Gastroesophageal sphincter (tissue), 4 donors: ENCODE results near the gene TXNDC11. TPM values are rescaled to one million over a fixed set of nuclear protein-coding genes. Genes with fewer than 3 reads are reported as not detected.

Source experiments
- ATAC-seq: fragments of 150-250 bp; one replicate; pipeline ENCODE4 v1.9.1; 2016; ENCODE audit warnings: mild to moderate bottlenecking, moderate library complexity
- H3K27ac ChIP-seq, 4 donors: fragments of 200-600 bp; sonication (generic) in 3 of 4; 1 replicate in 3 of 4; 2 replicates in 1 of 4; pipeline ENCODE4 v1.5.1; 2016 to 2019
- H3K27me3 ChIP-seq: fragments of 200-600 bp; sonication (generic); one replicate; pipeline ENCODE4 v1.5.1; 2019
- H3K36me3 ChIP-seq, 2 donors: fragments of 200-600 bp; sonication (generic); one replicate each; pipeline ENCODE4 v1.5.1; 2019; ENCODE audit warnings: control low read depth in 1 of 2
- H3K4me1 ChIP-seq, 3 donors: fragments of 200-600 bp; sonication (generic); 1 replicate in 2 of 3; 2 replicates in 1 of 3; pipeline ENCODE4 v1.5.1; 2016 to 2019; ENCODE audit warnings: control low read depth in 2 of 3
- H3K4me3 ChIP-seq, 2 donors: fragments of 200-600 bp; sonication (generic); one replicate each; pipeline ENCODE4 v1.5.1; 2019; ENCODE audit warnings: mild to moderate bottlenecking in 1 of 2, moderate library complexity in 1 of 2
- H3K9me3 ChIP-seq, 3 donors: fragments of 200-600 bp; sonication (generic); one replicate each; pipeline ENCODE4 v1.5.1; 2017 to 2019; ENCODE audit warnings: control low read depth in 2 of 3
- EP300 ChIP-seq: sonication (generic); formaldehyde crosslinking; IDR thresholded peaks from one replicate; pipeline ENCODE4 v1.6.1; 2017; ENCODE audit warnings: antibody characterized with exemption, mild to moderate bottlenecking
- POLR2A ChIP-seq, 2 donors: fragments of 450-650 bp; IDR thresholded peaks; one replicate each; pipeline ENCODE4 v1.6.1; 2017; ENCODE audit warnings: antibody characterized with exemption in 2 of 2, mild to moderate bottlenecking in 2 of 2, moderate library complexity in 1 of 2
- POLR2AphosphoS5 ChIP-seq: sonication (generic); formaldehyde crosslinking; IDR thresholded peaks from one replicate; pipeline ENCODE4 v1.6.1; 2017; ENCODE audit warnings: antibody characterized with exemption
- WGBS, 2 donors: methylation state at CpG; one replicate each; pipeline ENCODE4 v1.1.5; 2018; ENCODE audit warnings: low coverage in 1 of 2; 5-methylcytosine and 5-hydroxymethylcytosine counted together
- total RNA-seq, 4 donors: library from RNA; depleted of rRNA; stranded (reverse); fragments of >200 nt; gene quantifications; one replicate each; pipeline ENCODE4 v1.1.0, GENCODE V29; 2016
- TF ChIP-seq, protein P1 (sequence below), 4 experiments: fragments of 200-600 bp in 2 of 4; fragments of 450-650 bp in 2 of 4; sonication (generic) in 1 of 4; IDR thresholded peaks; one replicate each; pipeline ENCODE4 v1.5.1; 2017 to 2019; ENCODE audit warnings: antibody characterized with exemption in 4 of 4, mild to moderate bottlenecking in 2 of 4, moderate library complexity in 2 of 4

Gene TXNDC11
- total RNA-seq, 4 donors from 2014 or later: 30.2 to 53.5 (median 46.4) TPM

DNA sequence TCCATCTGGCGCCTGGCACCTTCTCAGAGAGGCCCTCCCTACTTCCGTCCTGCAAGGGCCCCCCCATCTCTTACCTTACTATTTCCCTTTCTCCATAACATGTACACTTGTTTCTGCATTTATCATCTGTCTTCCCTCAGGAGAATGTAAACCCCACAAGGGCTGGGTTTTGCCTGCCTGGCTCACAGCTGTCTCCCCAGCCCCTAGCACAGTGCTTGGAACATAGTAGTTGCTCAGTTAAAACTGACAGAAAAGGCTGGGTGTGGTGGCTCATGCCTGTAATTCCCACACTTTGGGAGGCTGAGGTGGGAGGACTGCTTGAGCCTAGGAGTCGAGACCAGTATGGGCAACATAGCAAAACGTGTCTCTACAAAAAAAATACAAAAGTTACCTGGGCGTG, 80.1 kb downstream of the TXNDC11 start:
- no peak overlapping the region for H3K4me3 ChIP-seq
- no peak for ATAC-seq

DNA sequence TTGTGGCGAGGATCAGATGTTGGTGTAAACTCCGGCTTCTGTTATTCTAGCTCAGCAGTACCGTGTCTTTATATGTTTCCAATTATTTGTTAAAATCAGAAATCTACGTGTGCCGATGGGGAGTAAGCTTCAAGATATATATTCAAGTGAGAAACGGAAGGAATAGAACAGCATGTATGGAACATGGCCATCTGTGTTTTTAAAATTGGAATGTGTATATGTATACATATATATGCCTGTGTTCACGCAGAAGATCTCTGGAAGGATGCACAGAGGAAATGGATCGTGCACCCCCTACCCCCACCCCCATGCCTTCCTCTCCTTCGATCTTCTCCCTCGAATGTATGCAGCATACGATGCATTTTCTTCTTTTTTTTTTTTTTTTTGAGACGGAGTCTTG, 82.1 kb downstream of the TXNDC11 start:
- no peak overlapping the region for H3K4me3 ChIP-seq
- no peaks in the 10 kb centered on the region for H3K4me1 ChIP-seq
- WGBS, 2 donors: 75% methylated on average over 7 to 12 of the region's 12 CpGs
- no peak for ATAC-seq
- H3K27me3 ChIP-seq: no peaks in the 10 kb centered on the region
- no peak overlapping the region for H3K27ac ChIP-seq
- TF ChIP-seq EP300: no peak
- TF ChIP-seq, protein P1, sequence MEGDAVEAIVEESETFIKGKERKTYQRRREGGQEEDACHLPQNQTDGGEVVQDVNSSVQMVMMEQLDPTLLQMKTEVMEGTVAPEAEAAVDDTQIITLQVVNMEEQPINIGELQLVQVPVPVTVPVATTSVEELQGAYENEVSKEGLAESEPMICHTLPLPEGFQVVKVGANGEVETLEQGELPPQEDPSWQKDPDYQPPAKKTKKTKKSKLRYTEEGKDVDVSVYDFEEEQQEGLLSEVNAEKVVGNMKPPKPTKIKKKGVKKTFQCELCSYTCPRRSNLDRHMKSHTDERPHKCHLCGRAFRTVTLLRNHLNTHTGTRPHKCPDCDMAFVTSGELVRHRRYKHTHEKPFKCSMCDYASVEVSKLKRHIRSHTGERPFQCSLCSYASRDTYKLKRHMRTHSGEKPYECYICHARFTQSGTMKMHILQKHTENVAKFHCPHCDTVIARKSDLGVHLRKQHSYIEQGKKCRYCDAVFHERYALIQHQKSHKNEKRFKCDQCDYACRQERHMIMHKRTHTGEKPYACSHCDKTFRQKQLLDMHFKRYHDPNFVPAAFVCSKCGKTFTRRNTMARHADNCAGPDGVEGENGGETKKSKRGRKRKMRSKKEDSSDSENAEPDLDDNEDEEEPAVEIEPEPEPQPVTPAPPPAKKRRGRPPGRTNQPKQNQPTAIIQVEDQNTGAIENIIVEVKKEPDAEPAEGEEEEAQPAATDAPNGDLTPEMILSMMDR (IDR thresholded peaks at IDR 0.05): no peak
- no peak for TF ChIP-seq POLR2A (IDR thresholded peaks at IDR 0.05)
- TF ChIP-seq POLR2AphosphoS5: no peak
- H3K9me3 ChIP-seq: no peaks in the 10 kb centered on the region
- H3K36me3 ChIP-seq: no peaks in the 10 kb centered on the region

More for the DNA sequence above, 80.1 kb downstream of the TXNDC11 start:
- no peaks in the 10 kb centered on the region for H3K36me3 ChIP-seq
- no peak for TF ChIP-seq POLR2A (IDR thresholded peaks at IDR 0.05)
- no peak for TF ChIP-seq EP300
- H3K9me3 ChIP-seq: no peaks in the 10 kb centered on the region
- no peak overlapping the region for H3K27ac ChIP-seq
- no peaks in the 10 kb centered on the region for H3K27me3 ChIP-seq
- WGBS, 2 donors: 80 to 90% methylated on average over 2 to 5 of the region's 5 CpGs
- H3K4me1 ChIP-seq: peaks cover 0 to 3% (median 0%) of the 10 kb centered on the region in 3 donors

DNA sequence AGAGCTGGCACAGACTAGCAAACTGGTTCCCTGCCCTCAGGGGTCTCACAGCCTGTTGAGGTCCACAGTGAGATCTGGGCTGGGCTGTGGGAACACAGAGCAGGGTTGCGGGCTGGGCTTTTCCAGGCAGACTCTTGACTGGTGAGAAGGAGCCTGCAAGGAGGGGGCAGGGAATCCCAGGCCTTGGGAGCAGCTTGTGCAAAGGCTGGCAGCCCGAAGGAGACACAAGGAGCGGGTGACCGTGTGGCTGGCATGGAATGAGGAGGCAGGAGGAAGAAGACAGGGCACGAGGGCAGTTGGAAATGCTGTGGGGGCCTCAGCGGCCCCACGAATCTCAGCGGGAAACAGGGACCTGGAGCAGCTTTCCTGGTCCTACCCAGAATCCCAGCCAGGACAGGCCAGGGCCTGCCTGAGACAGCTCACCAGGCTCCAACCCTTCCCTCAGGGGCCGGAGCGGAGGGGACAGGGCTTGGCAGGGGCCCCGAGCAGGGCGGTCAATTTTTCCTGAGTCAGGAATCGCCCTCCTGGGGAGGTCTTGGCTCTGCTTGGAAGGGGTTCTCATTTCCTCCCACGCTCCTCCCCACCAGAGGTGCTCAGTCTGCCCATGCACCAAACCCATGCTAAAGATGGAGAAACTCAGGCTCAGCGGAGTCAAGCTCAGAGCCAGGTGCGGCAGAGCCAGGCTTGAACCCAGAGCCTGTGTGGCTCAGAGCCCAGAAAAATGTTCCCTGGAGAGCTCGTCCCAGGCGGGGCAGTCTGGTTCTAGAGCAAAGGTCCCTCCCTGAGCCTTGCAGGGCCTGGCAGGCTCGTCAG, 83.6 kb downstream of the TXNDC11 start:
- Histone ChIP-seq H3K9me3 (no peaks in the 10 kb centered on the region), H3K27ac (no peak overlapping the region), H3K27me3 (no peaks in the 10 kb centered on the region), H3K36me3 (no peaks in the 10 kb centered on the region), H3K4me3 (no peak overlapping the region), H3K4me1 (no peaks in the 10 kb centered on the region)
- TF ChIP-seq EP300 (no peak), POLR2AphosphoS5 (no peak), POLR2A (IDR thresholded peaks at IDR 0.05) (no peak)
- TF ChIP-seq, protein P1 (IDR thresholded peaks at IDR 0.05): no peak
- ATAC-seq: no peak
- 60 to 91% methylated on average over 1 to 4 of the region's 19 CpGs for WGBS, 2 donors

DNA sequence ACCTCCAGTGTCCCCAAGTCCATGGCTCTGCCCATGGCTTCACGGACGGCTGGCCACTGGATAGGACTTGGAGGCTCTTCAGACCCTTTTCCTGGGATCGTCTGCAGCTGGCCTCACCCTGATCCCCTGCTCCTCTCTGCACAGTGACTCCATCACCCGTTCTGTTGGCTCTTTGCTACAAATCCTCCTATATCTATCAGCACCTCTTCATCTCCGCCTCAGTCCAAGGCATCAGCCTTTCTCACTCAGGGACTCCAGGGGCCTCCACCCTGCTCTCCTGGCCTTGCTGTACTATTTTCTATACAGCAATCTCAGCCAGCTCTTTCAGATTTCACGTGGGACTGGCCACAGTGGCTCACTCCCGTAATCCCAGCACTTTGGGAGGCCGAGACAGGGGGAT, 85.1 kb downstream of the TXNDC11 start:
- WGBS, 2 donors: 76 to 81% methylated on average over 4 of the region's 8 CpGs

DNA sequence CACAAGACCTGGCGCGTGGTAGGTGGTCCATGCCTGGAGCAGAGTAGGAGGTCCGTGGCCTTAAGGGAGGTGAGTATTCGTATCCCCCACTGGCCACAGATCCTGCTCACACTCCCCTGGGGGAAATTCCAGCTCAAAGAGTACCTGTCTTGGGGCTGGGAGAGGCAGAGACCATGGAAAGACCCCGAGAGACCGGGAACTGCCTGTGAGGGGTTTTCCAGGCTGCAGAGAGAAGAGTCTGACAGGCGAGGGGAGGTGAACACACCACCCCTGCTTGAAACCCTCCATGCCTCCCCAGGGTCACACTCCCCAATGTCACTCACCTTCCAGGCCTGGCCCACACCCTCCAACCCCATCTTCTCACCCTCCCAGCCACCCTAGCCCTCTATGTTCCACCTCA, 87.0 kb downstream of the TXNDC11 start:
- H3K36me3 ChIP-seq: no peaks in the 10 kb centered on the region
- no peaks in the 10 kb centered on the region for H3K4me1 ChIP-seq
- no peaks in the 10 kb centered on the region for H3K27me3 ChIP-seq
- TF ChIP-seq POLR2AphosphoS5 (no peak), POLR2A (IDR thresholded peaks at IDR 0.05) (no peak), EP300 (no peak)
- TF ChIP-seq, protein P1 (IDR thresholded peaks at IDR 0.05): no peak
- no peak overlapping the region for H3K27ac ChIP-seq
- H3K9me3 ChIP-seq: no peaks in the 10 kb centered on the region
- no peak overlapping the region for H3K4me3 ChIP-seq
- WGBS, 2 donors: 83 to 86% methylated on average over 1 of the region's 7 CpGs
- ATAC-seq: no peak

More for the DNA sequence above, 85.1 kb downstream of the TXNDC11 start:
- H3K27ac ChIP-seq: no peak overlapping the region
- no peak overlapping the region for H3K4me3 ChIP-seq
- H3K4me1 ChIP-seq: no peaks in the 10 kb centered on the region
- ATAC-seq: no peak
- H3K27me3 ChIP-seq: no peaks in the 10 kb centered on the region
- H3K36me3 ChIP-seq: no peaks in the 10 kb centered on the region
- no peaks in the 10 kb centered on the region for H3K9me3 ChIP-seq
- TF ChIP-seq POLR2AphosphoS5 (no peak), POLR2A (IDR thresholded peaks at IDR 0.05) (no peak), EP300 (no peak)
- TF ChIP-seq, protein P1 (IDR thresholded peaks at IDR 0.05): no peak
